Activated T-helper 17 cell treated with anti-CD3 and anti-CD28 coated beads, Interleukin-2, amount 50 U/mL, for 72 hours (primary cell): ENCODE measurements around the gene OMA1. TPM values are rescaled to one million over a fixed set of nuclear protein-coding genes. Genes with fewer than 3 reads are reported as not detected.

Source experiments
- total RNA-seq, 2 donors: library from RNA; stranded (reverse); gene quantifications; one replicate each; pipeline ENCODE4 v1.2.3, GENCODE V29; 2022

The OMA1 gene
- total RNA-seq, 2 donors from 2014 or later, result 4.8 to 11.1 TPM

Other genes starting within 250 kb of the OMA1 start
- 1 to 10 TPM in 1 of 2 donors, not detected in 1; 1.1 TPM for gene TACSTD2, start 30.5 kb upstream of the OMA1 start, total RNA-seq
- 10 to 100 TPM; 45.2 to 63.6 TPM for gene MYSM1, start 153.3 kb upstream of the OMA1 start, total RNA-seq
- gene JUN, start 237.3 kb upstream of the OMA1 start, total RNA-seq, result 10 to 100 TPM; 53.4 to 62.2 TPM